ENCODE measurements around the gene KDELR3. TPM values are rescaled to one million over a fixed set of nuclear protein-coding genes. Genes with fewer than 3 reads are reported as not detected.

The KDELR3 gene
- total and polyA plus RNA-seq, 2 experiments from 2014 or later, result 13.1 to 26.5 TPM

GRCh38 chr22:38433871-38434270, 34.0 kb upstream of the KDELR3 start:
- no peaks in the 10 kb centered on the region for H3K27me3 ChIP-seq
- no peak overlapping the region for H3K27ac ChIP-seq
- TF ChIP-seq CTCF (IDR thresholded peaks at IDR 0.05; ENCODE audit: low read depth, low read length), result no peak
- peaks cover 9% of the 10 kb centered on the region for H3K4me1 ChIP-seq (ENCODE audit: low read depth)
- H3K4me3 ChIP-seq, result no peak overlapping the region
- H3K9me3 ChIP-seq (ENCODE audit: low read depth), result no peaks in the 10 kb centered on the region
- DNase-seq (ENCODE audit: low read depth in 1 of 2, low spot score in 1 of 2), result no peak
- H3K36me3 ChIP-seq, result no peaks in the 10 kb centered on the region

- H3K4me3 ChIP-seq, result no peak overlapping the region
- no peaks in the 10 kb centered on the region for H3K27me3 ChIP-seq
- H3K36me3 ChIP-seq, result no peaks in the 10 kb centered on the region
- no peaks in the 10 kb centered on the region for H3K9me3 ChIP-seq (ENCODE audit: low read depth)
- peaks cover 9% of the 10 kb centered on the region for H3K4me1 ChIP-seq (ENCODE audit: low read depth)
- H3K27ac ChIP-seq, result no peak overlapping the region
- no peak for DNase-seq (ENCODE audit: low read depth in 1 of 2, low spot score in 1 of 2)
- TF ChIP-seq CTCF (IDR thresholded peaks at IDR 0.05; ENCODE audit: low read depth, low read length), result no peak
These were observed 32.9 kb upstream of the KDELR3 start for GRCh38 chr22:38435010-38435409.

- no peak for TF ChIP-seq CTCF (IDR thresholded peaks at IDR 0.05; ENCODE audit: low read depth, low read length)
- Histone ChIP-seq H3K36me3 (no peaks in the 10 kb centered on the region), H3K27ac (peak overlapping the region; percentile 73), H3K4me1 (ENCODE audit: low read depth) (peaks cover 9% of the 10 kb centered on the region), H3K27me3 (no peaks in the 10 kb centered on the region), H3K9me3 (ENCODE audit: low read depth) (no peaks in the 10 kb centered on the region), H3K4me3 (no peak overlapping the region)
- DNase-seq (ENCODE audit: low read depth in 1 of 2, low spot score in 1 of 2), result peak in 1 of 2 donors; percentile 59
These were observed 31.9 kb upstream of the KDELR3 start for GRCh38 chr22:38435965-38436364.

GRCh38 chr22:38436629-38437395, 31.1 kb upstream of the KDELR3 start:
- H3K27ac ChIP-seq, result no peak overlapping the region
- H3K4me3 ChIP-seq, result no peak overlapping the region
- no peak for TF ChIP-seq CTCF (IDR thresholded peaks at IDR 0.05; ENCODE audit: low read depth, low read length)
- H3K4me1 ChIP-seq (ENCODE audit: low read depth), result peaks cover 9% of the 10 kb centered on the region
- DNase-seq (ENCODE audit: low read depth in 1 of 2, low spot score in 1 of 2), result no peak
- no peaks in the 10 kb centered on the region for H3K27me3 ChIP-seq
- H3K9me3 ChIP-seq (ENCODE audit: low read depth), result no peaks in the 10 kb centered on the region
- no peaks in the 10 kb centered on the region for H3K36me3 ChIP-seq

- H3K27me3 ChIP-seq, result no peaks in the 10 kb centered on the region
- H3K27ac ChIP-seq, result no peak overlapping the region
- H3K36me3 ChIP-seq, result no peaks in the 10 kb centered on the region
- H3K4me3 ChIP-seq, result no peak overlapping the region
- peaks cover 9% of the 10 kb centered on the region for H3K4me1 ChIP-seq (ENCODE audit: low read depth)
- H3K9me3 ChIP-seq (ENCODE audit: low read depth), result no peaks in the 10 kb centered on the region
- no peak for DNase-seq (ENCODE audit: low read depth in 1 of 2, low spot score in 1 of 2)
- TF ChIP-seq CTCF (IDR thresholded peaks at IDR 0.05; ENCODE audit: low read depth, low read length), result no peak
These were observed 30.5 kb upstream of the KDELR3 start for GRCh38 chr22:38437416-38437815.

All from cardiac muscle cell (in vitro differentiated cells and primary cell).